Liver (tissue), 3 donors: ENCODE results near the gene SARDH.

ENCODE experiments used
- CTCF ChIP-seq: fragments of 150-350 bp; IDR thresholded peaks from 2 replicates; pipeline ENCODE4 v1.5.1; 2017; ENCODE audit warnings: improper control_type of control experiment, low read depth, low read length; ENCODE audit not compliant: missing input control
- EGR1 ChIP-seq, 2 donors: IDR thresholded peaks; 2 replicates each; pipeline ENCODE4 v1.6.1; 2016 to 2018; ENCODE audit warnings: antibody characterized with exemption in 2 of 2, low read depth in 2 of 2
- FOXA1 ChIP-seq: IDR thresholded peaks from 2 replicates; pipeline ENCODE4 v1.6.1; 2016; ENCODE audit warnings: antibody characterized with exemption
- GABPA ChIP-seq, 2 donors: IDR thresholded peaks in 1 of 2; conservative IDR thresholded peaks in 1 of 2; 2 replicates each; pipeline ENCODE4 v1.6.1; 2016; ENCODE audit warnings: antibody characterized with exemption in 2 of 2, mild to moderate bottlenecking in 1 of 2, moderate library complexity in 1 of 2
- HNF4A ChIP-seq, 2 donors: conservative IDR thresholded peaks; 2 replicates each; pipeline ENCODE4 v1.6.1; 2016; ENCODE audit warnings: antibody characterized with exemption in 2 of 2, mild to moderate bottlenecking in 2 of 2
- HNF4G ChIP-seq: IDR thresholded peaks from 2 replicates; pipeline ENCODE4 v1.6.1; 2016; ENCODE audit warnings: antibody characterized with exemption
- JUND ChIP-seq, 2 donors: IDR thresholded peaks; 2 replicates each; pipeline ENCODE4 v1.6.1; 2016; ENCODE audit warnings: antibody characterized with exemption in 2 of 2
- REST ChIP-seq: IDR thresholded peaks from 2 replicates; pipeline ENCODE4 v1.6.1; 2016; ENCODE audit warnings: antibody characterized with exemption, mild to moderate bottlenecking
- SP1 ChIP-seq: IDR thresholded peaks from 2 replicates; pipeline ENCODE4 v1.6.1; 2018; ENCODE audit warnings: antibody characterized with exemption, mild to moderate bottlenecking
- TAF1 ChIP-seq: conservative IDR thresholded peaks from 2 replicates; pipeline ENCODE4 v1.6.1; 2016; ENCODE audit warnings: antibody characterized with exemption, mild to moderate bottlenecking
- YY1 ChIP-seq: IDR thresholded peaks from 2 replicates; pipeline ENCODE4 v1.6.1; 2016; ENCODE audit warnings: antibody characterized with exemption, mild to moderate bottlenecking
- TF ChIP-seq, protein P1 (sequence below): IDR thresholded peaks from 2 replicates; pipeline ENCODE4 v1.6.1; 2016; ENCODE audit warnings: antibody characterized with exemption
- TF ChIP-seq, protein P2 (sequence below): IDR thresholded peaks from 2 replicates; pipeline ENCODE4 v1.6.1; 2016; ENCODE audit warnings: antibody characterized with exemption
- donor health status: healthy.
- donor health status: healthy.

- TF ChIP-seq TAF1 = no peak
- TF ChIP-seq CTCF = no peak
- no peak for TF ChIP-seq REST
- TF ChIP-seq SP1 = no peak
- no peak for TF ChIP-seq JUND (IDR thresholded peaks at IDR 0.05)
- no peak for TF ChIP-seq HNF4A (conservative IDR thresholded peaks at IDR 0.05)
- TF ChIP-seq, protein P1, sequence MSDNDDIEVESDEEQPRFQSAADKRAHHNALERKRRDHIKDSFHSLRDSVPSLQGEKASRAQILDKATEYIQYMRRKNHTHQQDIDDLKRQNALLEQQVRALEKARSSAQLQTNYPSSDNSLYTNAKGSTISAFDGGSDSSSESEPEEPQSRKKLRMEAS = no peak
- TF ChIP-seq, protein P2, sequence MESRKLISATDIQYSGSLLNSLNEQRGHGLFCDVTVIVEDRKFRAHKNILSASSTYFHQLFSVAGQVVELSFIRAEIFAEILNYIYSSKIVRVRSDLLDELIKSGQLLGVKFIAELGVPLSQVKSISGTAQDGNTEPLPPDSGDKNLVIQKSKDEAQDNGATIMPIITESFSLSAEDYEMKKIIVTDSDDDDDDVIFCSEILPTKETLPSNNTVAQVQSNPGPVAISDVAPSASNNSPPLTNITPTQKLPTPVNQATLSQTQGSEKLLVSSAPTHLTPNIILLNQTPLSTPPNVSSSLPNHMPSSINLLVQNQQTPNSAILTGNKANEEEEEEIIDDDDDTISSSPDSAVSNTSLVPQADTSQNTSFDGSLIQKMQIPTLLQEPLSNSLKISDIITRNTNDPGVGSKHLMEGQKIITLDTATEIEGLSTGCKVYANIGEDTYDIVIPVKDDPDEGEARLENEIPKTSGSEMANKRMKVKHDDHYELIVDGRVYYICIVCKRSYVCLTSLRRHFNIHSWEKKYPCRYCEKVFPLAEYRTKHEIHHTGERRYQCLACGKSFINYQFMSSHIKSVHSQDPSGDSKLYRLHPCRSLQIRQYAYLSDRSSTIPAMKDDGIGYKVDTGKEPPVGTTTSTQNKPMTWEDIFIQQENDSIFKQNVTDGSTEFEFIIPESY = no peak
- TF ChIP-seq YY1 = no peak
- TF ChIP-seq EGR1 (IDR thresholded peaks at IDR 0.05; ENCODE audit: low read depth in 2 of 2) = no peak
- no peak for TF ChIP-seq GABPA (IDR thresholded peaks at IDR 0.05 in 1 of 2, conservative IDR thresholded peaks at IDR 0.05 in 1 of 2)
- no peak for TF ChIP-seq FOXA1
- TF ChIP-seq HNF4G = no peak
These were observed 29.5 kb upstream of the SARDH start for GRCh38 chr9:133767625-133768024.
